ENCODE results near the gene CDH22.

DNA sequence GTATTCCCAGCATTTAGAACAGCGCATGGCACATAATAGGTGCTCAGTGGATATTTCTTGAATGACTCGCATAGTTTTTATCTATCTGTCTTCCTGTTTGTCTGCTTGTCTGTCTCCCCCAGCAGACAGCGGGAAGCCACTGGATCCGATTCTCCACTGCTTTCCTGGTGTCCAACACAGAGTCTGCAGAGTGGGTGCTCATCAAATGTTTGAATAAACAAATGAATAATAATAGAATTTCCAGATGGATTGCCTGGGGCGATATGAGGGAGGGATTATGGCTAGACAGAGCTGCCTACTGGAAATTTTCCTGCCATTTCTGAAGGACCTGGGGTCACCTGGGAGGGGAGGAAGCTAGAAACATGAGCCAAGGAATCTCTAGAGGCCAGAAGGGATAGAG, 18.9 kb downstream of the CDH22 start:
- TF ChIP-seq, protein P1, sequence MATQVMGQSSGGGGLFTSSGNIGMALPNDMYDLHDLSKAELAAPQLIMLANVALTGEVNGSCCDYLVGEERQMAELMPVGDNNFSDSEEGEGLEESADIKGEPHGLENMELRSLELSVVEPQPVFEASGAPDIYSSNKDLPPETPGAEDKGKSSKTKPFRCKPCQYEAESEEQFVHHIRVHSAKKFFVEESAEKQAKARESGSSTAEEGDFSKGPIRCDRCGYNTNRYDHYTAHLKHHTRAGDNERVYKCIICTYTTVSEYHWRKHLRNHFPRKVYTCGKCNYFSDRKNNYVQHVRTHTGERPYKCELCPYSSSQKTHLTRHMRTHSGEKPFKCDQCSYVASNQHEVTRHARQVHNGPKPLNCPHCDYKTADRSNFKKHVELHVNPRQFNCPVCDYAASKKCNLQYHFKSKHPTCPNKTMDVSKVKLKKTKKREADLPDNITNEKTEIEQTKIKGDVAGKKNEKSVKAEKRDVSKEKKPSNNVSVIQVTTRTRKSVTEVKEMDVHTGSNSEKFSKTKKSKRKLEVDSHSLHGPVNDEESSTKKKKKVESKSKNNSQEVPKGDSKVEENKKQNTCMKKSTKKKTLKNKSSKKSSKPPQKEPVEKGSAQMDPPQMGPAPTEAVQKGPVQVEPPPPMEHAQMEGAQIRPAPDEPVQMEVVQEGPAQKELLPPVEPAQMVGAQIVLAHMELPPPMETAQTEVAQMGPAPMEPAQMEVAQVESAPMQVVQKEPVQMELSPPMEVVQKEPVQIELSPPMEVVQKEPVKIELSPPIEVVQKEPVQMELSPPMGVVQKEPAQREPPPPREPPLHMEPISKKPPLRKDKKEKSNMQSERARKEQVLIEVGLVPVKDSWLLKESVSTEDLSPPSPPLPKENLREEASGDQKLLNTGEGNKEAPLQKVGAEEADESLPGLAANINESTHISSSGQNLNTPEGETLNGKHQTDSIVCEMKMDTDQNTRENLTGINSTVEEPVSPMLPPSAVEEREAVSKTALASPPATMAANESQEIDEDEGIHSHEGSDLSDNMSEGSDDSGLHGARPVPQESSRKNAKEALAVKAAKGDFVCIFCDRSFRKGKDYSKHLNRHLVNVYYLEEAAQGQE (IDR thresholded peaks at IDR 0.05; ENCODE audit: low read depth): no peak
- TF ChIP-seq TEAD4 (IDR thresholded peaks at IDR 0.05): no peak
